Lower lobe of right lung (tissue), 2 donors: Measurements from ENCODE around the gene COG7. TPM values are rescaled to one million over a fixed set of nuclear protein-coding genes. Genes with fewer than 3 reads are reported as not detected.

ENCODE experiments used
- ATAC-seq, 2 donors: fragments of 200-7000 bp; cut with Tn5 transposase; one replicate each; pipeline ENCODE4 v1.9.1; 2020 to 2022; ENCODE audit warnings: mild to moderate bottlenecking in 2 of 2, moderate library complexity in 2 of 2
- DNase-seq: peaks from one replicate; pipeline ENCODE4 v3.0.0-alpha.2; 2020
- H3K27ac ChIP-seq: fragments of 200-600 bp; one replicate; pipeline ENCODE4 v1.8.0; 2022
- H3K27me3 ChIP-seq: fragments of 200-600 bp; one replicate; pipeline ENCODE4 v1.8.0; 2022; ENCODE audit warnings: low read depth
- H3K36me3 ChIP-seq: fragments of 200-600 bp; one replicate; pipeline ENCODE4 v1.8.0; 2022; ENCODE audit warnings: mild to moderate bottlenecking
- H3K4me1 ChIP-seq: fragments of 200-600 bp; one replicate; pipeline ENCODE4 v1.8.0; 2022
- H3K4me3 ChIP-seq: fragments of 200-600 bp; one replicate; pipeline ENCODE4 v1.8.0; 2022; ENCODE audit warnings: mild to moderate bottlenecking
- H3K9me3 ChIP-seq: fragments of 200-600 bp; one replicate; pipeline ENCODE4 v1.8.0; 2022
- CTCF ChIP-seq: fragments of 200-600 bp; IDR thresholded peaks from one replicate; pipeline ENCODE4 v1.8.0; 2022; ENCODE audit warnings: antibody characterized with exemption, mild to moderate bottlenecking
- intact Hi-C: fragments of 100-400 bp; cut with DNase I; formaldehyde crosslinking; loops from one replicate; pipeline ENCODE4 v1.11.0; 2022
- total RNA-seq: library from RNA; stranded (reverse); fragmentation: NEBNext Ultra II Directional; extraction: Animal tissue kit (Norgen Biotek cat#: 25700); gene quantifications from one replicate; pipeline ENCODE4 v1.2.1, GENCODE V29; 2021
- donor health status: DM: no; HTN: yes; CAD: no; lungs with severe emphysema.

Gene COG7
- total RNA-seq, 1 donor from 2014 or later: 21.3 TPM

GRCh38 chr16:23377071-23377931 lies 75.7 kb downstream of the COG7 start:
- intact Hi-C loops: no loop called here
- Histone ChIP-seq H3K9me3 (no peaks in the 10 kb centered on the region), H3K4me3 (no peak overlapping the region), H3K4me1 (no peaks in the 10 kb centered on the region), H3K36me3 (no peaks in the 10 kb centered on the region), H3K27ac (no peak overlapping the region), H3K27me3 (no peaks in the 10 kb centered on the region)
- ATAC-seq: no peak
- no peak for TF ChIP-seq CTCF
- DNase-seq: peak; percentile 9

GRCh38 chr16:23375643-23376042 lies 77.3 kb downstream of the COG7 start:
- Histone ChIP-seq H3K4me1 (no peaks in the 10 kb centered on the region), H3K27ac (no peak overlapping the region), H3K27me3 (no peaks in the 10 kb centered on the region), H3K9me3 (no peaks in the 10 kb centered on the region), H3K4me3 (no peak overlapping the region), H3K36me3 (no peaks in the 10 kb centered on the region)
- DNase-seq (no peak), ATAC-seq (no peak)
- no peak for TF ChIP-seq CTCF
- intact Hi-C loops: no loop called here

- H3K9me3 ChIP-seq: no peaks in the 10 kb centered on the region
- no peaks in the 10 kb centered on the region for H3K4me1 ChIP-seq
- no peak overlapping the region for H3K27ac ChIP-seq
- no peaks in the 10 kb centered on the region for H3K27me3 ChIP-seq
- H3K36me3 ChIP-seq: no peaks in the 10 kb centered on the region
- ATAC-seq: peak; percentile 77 to 81
- no peak for TF ChIP-seq CTCF
- peak; percentile 68 for DNase-seq
- no peak overlapping the region for H3K4me3 ChIP-seq
- intact Hi-C loops: no loop called here
These were observed 78.1 kb downstream of the COG7 start for GRCh38 chr16:23374721-23375510.

- intact Hi-C loops: no loop called here
- Histone ChIP-seq H3K27ac (no peak overlapping the region), H3K27me3 (no peaks in the 10 kb centered on the region), H3K4me3 (no peak overlapping the region), H3K9me3 (no peaks in the 10 kb centered on the region), H3K4me1 (no peaks in the 10 kb centered on the region), H3K36me3 (no peaks in the 10 kb centered on the region)
- no peak for DNase-seq
- no peak for TF ChIP-seq CTCF
- no peak for ATAC-seq
These were observed 79.4 kb downstream of the COG7 start for GRCh38 chr16:23373436-23374219.

GRCh38 chr16:23371368-23371767 lies 81.6 kb downstream of the COG7 start:
- H3K4me1 ChIP-seq: no peaks in the 10 kb centered on the region
- no peaks in the 10 kb centered on the region for H3K27me3 ChIP-seq
- intact Hi-C loops: no loop called here
- H3K36me3 ChIP-seq: no peaks in the 10 kb centered on the region
- no peak for DNase-seq
- TF ChIP-seq CTCF: no peak
- H3K4me3 ChIP-seq: no peak overlapping the region
- H3K9me3 ChIP-seq: no peaks in the 10 kb centered on the region
- ATAC-seq: no peak
- no peak overlapping the region for H3K27ac ChIP-seq
